Measurements from ENCODE around the gene NTRK3.

DNA sequence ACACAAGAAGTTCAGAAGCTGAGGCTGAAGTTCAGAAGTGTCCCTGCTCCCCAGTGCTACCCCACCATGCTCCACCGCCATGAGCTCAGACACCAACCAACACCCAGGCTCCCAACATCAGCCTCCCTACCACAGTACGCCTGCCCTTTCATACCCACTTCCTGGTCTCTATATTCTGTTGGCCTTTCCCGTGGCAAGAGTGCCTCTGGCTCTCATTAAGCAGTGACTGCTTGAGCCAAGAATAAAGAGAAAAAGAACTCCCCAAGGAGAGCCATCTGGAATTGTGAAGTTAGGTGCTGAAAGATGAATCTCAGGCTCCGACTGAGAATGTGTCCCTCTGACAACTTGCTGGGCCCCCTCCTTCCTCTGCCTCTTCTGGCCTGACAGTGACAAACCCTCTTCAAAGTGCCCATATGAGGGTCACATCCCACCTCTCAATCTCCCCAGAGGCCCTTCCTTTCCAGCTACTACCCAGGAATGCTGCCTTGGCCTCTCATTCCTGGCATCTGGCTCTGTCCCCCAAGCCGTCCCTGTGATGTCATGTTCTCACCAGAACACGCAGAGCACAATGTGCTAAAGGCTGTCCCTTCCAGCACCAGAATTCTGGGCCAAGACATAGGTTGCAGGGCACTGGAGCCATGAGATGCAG lies 306.8 kb downstream of the NTRK3 start:
- TF ChIP-seq, protein P1, sequence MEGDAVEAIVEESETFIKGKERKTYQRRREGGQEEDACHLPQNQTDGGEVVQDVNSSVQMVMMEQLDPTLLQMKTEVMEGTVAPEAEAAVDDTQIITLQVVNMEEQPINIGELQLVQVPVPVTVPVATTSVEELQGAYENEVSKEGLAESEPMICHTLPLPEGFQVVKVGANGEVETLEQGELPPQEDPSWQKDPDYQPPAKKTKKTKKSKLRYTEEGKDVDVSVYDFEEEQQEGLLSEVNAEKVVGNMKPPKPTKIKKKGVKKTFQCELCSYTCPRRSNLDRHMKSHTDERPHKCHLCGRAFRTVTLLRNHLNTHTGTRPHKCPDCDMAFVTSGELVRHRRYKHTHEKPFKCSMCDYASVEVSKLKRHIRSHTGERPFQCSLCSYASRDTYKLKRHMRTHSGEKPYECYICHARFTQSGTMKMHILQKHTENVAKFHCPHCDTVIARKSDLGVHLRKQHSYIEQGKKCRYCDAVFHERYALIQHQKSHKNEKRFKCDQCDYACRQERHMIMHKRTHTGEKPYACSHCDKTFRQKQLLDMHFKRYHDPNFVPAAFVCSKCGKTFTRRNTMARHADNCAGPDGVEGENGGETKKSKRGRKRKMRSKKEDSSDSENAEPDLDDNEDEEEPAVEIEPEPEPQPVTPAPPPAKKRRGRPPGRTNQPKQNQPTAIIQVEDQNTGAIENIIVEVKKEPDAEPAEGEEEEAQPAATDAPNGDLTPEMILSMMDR (IDR thresholded peaks at IDR 0.05) = no peak
- no peak for TF ChIP-seq POLR2A (IDR thresholded peaks at IDR 0.05)
- no peak for TF ChIP-seq EP300 (IDR thresholded peaks at IDR 0.05)
- no peak for TF ChIP-seq POLR2AphosphoS5 (IDR thresholded peaks at IDR 0.05)

Data from suprapubic skin (tissue), 4 donors.